HG03045 (cell line): Measurements from ENCODE around the gene ST7L.

ENCODE experiments used
- ATAC-seq: cut with Tn5 transposase; IDR thresholded peaks from one replicate; pipeline ENCODE4 v1.9.1; 2021; ENCODE audit warnings: mild to moderate bottlenecking, moderate library complexity; ENCODE audit not compliant: unreplicated experiment

ST7L gene

DNA sequence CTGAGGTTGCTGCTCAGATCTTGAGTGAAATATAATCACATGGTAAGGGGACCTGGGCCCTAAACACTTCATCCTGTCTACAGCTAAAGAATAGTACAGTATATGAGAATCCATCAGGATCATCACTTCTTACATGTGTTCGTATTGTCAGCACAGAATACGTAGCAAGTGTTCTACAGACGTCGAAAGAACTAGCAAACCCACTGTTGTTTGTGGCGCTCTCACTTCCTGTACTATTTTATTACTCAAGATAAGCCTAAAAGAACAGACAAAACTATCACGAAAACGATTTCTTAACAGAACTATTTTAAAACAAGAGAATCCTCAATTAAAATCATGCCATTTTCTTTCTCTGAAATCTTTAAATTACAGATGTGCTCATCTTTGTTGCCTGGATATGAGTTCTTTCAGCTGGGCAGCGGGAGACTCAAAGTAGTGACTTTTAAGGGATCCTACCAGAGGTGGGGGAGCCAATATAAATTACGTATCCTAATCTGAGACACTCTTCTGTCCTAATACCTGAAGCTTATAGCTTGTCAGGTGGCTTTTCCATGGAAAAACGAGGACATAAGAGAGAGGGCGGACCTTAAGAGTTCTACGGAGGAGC lies 724 bp downstream of the ST7L start:
- no peak for ATAC-seq

GRCh38 chr1:112614460-112615065 lies 4.4 kb downstream of the ST7L start:
- ATAC-seq = no peak

- ATAC-seq = no peak
These were observed 13.2 kb downstream of the ST7L start for GRCh38 chr1:112605633-112606327.

- no peak for ATAC-seq
These were observed 15.4 kb downstream of the ST7L start for GRCh38 chr1:112603541-112603940.

- no peak for ATAC-seq
These were observed 15.9 kb downstream of the ST7L start for GRCh38 chr1:112603012-112603411.

DNA sequence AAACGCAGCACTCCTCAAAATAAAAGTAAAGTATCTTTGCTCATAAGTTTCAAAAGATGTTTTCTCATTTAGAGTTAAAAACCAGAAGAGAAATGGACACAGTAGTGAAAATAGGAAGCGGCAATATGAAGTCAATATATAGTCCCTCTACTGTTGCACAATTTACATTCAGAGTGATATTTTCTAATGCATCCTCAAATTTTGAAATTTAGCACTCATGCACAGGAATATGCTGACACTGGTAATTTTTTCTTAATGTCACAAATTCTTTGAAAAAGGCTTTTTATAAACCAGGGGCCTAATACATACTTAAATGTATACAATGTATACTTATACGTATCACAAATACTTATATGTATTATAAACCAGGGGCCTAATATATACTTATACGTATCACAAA lies 19.5 kb downstream of the ST7L start:
- ATAC-seq = no peak

DNA sequence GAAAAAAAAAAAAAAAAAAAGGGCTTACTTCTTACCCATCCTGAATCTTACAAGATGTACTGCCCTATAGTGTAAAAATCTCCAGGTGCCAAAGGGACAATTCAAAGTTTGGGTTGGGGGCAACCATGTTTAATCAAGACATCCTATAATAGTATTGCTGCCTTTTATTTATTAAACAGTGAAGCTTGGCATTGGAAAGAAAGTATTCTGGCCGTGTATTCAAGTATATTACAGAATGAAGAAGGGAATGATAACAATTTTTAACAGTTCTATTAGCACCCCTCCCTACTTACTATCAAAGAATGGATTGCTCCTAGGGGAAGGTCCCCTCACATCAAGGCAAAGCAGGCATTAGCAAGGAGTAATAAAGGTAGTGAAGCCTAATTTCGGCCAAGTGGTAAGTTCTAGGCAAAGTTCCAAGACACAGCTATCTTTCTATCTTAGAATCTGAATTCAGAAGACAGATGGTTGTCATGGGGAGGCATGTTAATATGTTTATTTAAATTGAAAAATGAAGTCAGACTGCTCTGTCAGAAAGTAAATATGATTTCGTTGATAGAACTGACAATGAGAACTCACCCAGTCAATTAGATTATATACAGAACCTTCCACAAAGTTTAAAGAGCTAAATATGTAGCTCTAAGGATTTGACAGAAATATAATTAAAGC lies 24.6 kb downstream of the ST7L start:
- ATAC-seq = no peak

- no peak for ATAC-seq
These were observed 29.2 kb downstream of the ST7L start for GRCh38 chr1:112589766-112590165.

DNA sequence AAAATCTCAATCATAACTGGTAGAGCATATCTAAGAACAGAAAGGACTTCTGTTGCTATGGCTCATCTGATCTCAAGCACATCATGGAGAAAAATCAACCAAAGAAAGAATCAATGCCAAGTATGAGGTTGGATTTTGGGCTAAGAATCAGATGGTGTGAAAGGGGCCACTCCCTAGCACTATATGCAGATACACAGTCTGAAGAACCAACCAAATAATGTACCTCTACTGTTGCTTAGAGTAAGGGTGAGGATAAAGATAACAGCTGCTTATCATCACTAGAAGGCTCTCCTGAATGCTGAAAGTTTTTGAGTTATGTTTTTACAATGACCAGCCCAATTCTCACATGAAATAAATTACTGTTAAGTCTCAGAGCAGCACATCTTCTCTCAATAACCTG lies 35.6 kb downstream of the ST7L start:
- no peak for ATAC-seq

DNA sequence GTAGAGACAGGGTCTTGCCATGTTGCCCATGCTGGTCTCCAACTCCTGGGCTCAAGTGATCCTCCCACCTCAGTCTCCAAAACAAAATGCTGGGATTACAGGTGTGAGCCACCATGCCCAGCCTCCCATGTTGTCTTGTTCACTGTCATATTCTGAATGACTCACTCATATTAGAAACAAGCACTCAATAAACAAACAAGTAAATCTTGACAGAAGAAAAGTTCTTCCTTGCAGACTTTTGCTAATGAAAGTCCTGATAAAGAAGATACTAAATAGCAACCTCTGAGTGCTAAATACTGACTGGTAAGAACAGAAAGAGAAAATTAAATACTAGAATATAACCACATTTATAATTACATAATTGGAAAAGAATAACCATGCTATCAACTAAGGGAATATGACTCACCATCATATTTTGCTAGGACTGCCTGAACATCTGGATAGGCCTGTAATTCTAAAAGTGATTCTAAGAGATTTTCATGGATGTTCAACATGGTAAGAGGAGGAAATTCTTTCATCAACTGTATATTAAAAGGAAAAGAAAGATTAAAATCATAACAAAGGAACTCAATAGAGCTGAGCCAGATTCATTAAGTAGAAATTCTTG lies 37.3 kb downstream of the ST7L start:
- no peak for ATAC-seq

DNA sequence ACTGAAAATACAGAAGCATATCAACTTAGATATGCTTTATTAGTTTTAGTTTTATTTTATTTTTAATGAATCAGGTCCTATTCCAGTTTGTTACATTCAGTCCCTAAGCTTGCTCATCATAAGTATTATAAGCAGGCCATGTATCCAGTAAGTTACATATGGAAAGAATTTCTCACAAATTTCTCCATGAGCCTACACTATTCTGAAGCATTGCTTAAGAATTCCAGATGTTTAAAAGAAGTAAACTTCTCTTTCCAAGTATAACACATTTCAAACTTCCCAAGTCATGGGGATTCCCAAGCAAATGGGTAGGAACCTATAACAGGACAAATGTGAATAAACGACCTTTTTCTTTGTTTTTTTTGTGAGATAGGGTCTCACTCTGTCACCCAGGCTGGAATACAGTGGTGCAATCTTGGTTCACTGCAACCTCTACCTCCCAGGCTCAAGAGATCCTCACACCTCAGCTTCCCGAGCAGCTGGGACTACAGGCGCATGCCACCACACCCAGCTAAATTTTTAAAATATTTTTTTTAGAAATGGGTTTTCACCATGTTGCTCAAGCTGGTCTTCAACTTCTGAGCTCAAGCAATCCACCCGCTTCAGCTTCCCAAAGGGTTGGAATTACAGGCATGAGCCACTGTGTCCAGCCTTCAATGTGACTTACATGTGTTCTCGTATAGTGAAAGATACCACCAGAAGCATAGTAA lies 39.0 kb downstream of the ST7L start:
- no peak for ATAC-seq

DNA sequence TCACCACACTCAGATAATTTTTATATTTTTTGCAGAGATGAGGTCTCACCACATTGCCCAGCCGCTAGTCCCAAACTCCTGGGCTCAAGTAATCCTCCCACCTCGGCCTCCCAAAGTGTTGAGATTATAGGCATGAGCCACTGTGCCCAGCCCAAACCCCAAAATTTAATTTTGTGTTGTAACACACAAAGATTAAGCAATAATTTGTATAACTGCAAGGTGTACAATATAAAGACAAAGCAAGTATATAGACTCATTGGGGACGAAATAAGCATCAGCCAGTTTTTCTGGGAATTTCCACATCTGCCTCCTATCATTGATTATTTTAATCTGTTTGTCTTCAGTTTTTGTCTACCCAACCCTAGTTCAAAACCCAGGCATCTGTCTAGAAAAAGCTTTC lies 42.7 kb downstream of the ST7L start:
- ATAC-seq = no peak

GRCh38 chr1:112575154-112575804 lies 43.7 kb downstream of the ST7L start:
- no peak for ATAC-seq

- ATAC-seq = no peak
These were observed 53.1 kb downstream of the ST7L start for GRCh38 chr1:112565800-112566199.

- no peak for ATAC-seq
These were observed 54.9 kb downstream of the ST7L start for GRCh38 chr1:112564081-112564480.

GRCh38 chr1:112563341-112563740 lies 55.6 kb downstream of the ST7L start:
- ATAC-seq = no peak

DNA sequence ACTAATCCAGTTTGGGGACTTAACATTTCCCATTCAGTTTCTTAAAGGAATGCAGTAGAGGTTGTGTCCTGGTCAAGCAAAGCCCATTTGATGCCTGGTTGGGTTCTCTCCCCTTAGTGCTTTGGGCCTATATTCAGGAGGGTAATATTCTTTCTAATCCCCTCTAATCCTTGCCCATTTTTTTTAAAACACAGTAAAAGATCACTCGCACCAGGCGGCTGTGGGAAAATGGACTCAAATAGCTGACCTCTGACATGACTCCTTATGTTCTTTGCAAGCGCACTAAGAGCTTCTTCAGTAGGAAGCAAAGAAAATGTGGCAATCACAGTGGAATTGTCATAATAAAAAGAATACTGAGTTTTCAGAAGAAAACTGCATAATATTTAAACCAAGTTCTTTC lies 60.3 kb downstream of the ST7L start:
- ATAC-seq = no peak

DNA sequence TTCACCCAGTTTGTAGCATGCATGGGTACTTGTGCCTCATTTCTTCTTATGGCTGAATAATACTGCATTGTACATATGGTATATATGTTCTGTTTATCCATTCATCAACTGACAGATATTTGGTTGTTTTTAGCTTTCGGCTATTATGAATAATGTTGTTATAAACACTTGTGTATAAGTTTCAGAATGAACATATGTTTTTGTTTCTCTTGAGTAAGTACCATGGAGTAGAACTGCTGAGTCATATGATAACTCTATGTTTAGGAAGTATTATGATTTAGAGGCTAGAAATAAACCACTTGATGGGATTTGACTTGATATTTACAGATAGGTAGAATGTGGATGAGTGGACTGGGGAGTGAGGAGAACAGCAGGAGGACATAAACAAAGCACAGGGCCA lies 61.6 kb downstream of the ST7L start:
- ATAC-seq = no peak

GRCh38 chr1:112554411-112554810 lies 64.5 kb downstream of the ST7L start:
- no peak for ATAC-seq

- ATAC-seq = no peak
These were observed 69.4 kb downstream of the ST7L start for GRCh38 chr1:112549590-112549989.
